Bone marrow (tissue), 2 donors: Measurements from ENCODE around the gene GRM4.

Source experiments
- DNase-seq, 2 donors: peaks; one replicate each; lab custom pipeline; 2025; lab: John Stamatoyannopoulos, UW

The GRM4 gene

GRCh38 chr6:34157851-34158250 is 12.0 kb upstream of the GRM4 start:
- no peak for DNase-seq

GRCh38 chr6:34157236-34157830 is 11.4 kb upstream of the GRM4 start:
- no peak for DNase-seq

- no peak for DNase-seq
Observed at GRCh38 chr6:34155471-34156300, 9.8 kb upstream of the GRM4 start.

DNA sequence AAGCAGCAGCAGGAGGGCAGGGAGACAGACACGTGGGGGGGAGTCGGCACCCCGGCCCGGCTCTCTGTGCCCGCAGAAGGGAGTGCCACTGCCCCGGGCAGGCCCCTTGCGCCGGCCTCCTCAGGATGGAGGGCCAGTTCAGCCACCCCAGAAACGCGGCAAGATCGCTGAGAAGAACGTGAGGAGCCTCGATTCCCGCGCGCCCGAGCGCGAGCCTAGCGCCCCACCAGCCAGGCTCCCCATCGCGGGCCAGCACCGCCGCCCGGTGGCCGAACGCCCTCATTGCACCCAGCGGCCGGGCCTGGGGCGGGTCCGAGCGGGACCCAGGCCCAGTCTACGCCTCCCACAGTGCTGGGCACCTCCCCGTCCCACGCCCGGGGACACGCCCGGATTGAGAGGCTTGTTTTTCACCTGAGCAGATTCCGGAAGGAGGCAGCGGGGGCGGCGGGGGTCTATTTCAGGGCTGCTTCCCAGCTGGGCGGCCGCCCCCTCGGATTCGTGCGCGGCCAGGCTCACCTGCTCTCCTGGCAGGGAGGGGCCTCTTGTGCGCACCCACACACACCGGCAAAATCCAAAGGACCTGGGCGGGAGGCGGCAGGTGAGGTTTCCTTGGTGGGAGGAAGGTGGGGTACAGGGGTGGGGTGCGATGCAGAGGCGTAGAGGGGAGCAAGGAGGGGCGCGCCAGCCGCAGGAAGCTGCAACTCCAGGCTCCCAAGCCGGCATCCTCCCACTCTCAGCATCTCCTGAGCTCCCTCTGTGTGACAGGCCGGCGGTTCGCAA is 9.0 kb upstream of the GRM4 start:
- no peak for DNase-seq

DNA sequence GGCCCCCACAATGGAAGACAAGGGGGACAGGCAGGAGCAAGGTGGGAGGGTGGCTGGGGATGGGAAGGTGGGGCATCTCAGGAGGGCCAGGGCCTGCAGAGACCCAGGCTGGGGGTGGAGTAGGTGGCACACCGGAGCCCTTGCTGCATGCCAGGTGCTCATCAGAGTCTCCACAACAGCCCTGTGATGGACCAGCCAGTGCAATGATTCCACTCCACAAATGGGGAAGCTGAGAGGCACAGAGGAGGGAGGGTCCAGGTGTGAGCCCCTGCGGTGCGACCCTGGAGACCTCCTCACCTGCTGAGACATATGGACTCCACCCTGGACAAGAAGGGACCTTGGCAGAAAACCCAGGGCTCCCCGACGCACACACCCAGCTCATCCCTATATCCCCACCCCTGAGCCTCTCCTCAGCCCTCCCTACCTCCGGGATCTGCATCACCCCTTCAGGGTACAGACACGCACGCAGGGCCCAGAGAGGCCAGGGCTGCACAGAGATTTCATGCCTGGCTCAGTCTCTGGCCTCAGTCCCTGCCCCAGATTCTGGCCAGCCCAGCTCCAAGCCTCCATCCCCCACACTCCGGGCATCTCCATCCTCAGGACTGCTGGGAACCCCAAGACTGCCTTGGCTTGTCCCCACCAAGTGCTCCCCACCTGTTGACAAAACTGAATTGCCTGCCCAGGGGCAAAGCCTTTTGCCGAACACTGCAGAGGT is 7.1 kb upstream of the GRM4 start:
- DNase-seq = no peak

DNA sequence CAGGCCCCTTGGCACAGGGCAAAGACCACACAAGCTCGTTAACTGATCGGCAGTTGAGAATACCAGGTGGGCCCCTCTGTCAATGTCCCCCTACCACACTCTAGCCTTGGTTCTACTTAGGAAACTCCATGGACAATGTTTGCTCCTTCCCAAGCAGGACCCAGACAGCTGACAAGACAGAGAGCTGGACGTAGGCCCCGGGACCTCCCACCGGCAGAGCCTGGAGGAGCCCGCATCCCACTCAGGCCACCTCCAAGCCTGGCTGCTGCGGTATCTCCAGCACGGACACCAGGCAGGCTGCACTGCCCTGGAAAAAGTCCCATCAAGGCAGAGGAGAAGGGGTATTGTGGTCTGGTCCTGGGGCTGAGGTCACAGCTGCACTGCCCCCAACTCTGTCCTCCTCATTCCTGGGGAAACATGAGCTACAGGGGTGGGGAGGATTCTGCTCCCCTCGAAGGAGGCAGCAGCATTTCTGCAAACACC is 6.2 kb upstream of the GRM4 start:
- no peak for DNase-seq

- DNase-seq = no peak
Observed at GRCh38 chr6:34151321-34152041, 5.6 kb upstream of the GRM4 start.

DNA sequence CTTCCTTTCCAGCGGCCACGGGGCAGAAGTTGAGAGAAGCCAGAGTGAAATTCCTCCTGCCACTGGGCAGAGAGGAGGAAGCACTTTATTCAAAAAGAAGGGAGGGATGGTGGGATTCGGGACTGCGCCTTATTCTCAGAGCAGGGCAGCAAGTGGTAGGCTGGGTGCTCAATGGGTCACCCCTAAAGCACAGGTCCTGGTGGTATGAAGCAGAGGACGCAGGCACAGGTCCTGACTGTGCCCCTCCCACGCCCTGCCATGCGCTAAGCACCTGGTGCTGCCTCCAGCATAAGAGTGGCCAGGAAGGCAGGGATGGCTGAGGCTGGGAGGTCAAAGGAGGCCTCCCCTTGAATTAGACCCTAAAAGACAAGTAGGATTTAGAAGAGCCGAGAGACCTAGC is 4.9 kb upstream of the GRM4 start:
- DNase-seq = no peak

GRCh38 chr6:34149831-34150400 is 4.0 kb upstream of the GRM4 start:
- DNase-seq = no peak

DNA sequence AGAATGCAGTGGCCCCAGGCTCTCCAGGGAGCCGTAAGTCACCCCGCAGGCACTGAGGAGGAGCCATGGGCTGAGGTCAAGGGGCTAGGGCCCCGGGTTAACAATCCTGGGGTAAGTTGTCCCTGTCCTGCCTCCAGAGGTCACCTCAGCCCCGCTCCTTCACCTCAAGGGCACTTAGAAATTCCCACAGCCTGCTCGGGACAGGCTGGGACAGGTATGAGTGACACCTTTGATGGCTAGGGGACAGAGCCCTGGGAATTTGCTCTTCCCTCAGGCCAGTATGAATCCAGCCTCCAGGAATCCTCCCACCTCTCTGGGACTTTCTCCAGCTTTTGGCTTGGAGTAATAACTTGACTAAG is 3.5 kb upstream of the GRM4 start:
- no peak for DNase-seq

DNA sequence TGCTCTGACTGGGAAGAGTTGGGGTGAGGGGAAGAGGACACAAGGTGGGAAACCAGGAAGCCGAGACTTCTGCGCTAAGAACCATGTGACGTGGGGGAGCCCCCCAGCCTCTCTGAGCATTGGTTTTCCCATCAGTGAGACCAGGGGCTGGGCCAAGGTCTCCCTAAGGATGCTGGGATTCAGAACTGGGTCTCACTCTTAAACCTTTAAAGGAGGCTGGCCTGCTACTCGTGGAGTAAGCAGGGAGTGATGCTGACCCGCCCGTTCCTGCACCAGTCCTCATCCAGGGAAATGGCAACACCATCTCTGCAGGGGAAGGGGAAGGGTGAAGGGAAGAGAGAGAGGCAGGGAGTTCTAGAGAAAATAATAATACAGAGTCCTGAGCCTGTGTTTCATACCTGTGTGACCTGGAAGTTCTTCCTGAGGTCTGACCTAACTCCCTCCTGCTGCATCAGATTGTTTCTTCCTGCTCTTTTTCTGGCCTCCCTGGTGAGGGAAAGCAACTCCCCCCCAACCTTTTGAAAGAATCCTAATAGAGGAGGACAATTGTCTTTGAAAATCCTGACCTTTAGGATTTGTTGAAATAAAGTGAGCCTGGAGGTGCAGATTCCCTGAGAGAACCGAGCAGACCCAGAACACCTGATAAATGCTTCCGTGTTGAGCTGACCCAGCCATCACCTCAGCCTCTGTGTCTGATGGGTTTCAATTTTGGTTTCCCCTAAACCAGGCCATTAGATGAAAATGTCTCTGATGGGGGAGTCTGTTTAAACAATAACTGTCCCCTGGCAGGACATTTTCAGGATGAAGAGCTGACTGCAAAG is 3.0 kb upstream of the GRM4 start:
- DNase-seq = no peak

DNA sequence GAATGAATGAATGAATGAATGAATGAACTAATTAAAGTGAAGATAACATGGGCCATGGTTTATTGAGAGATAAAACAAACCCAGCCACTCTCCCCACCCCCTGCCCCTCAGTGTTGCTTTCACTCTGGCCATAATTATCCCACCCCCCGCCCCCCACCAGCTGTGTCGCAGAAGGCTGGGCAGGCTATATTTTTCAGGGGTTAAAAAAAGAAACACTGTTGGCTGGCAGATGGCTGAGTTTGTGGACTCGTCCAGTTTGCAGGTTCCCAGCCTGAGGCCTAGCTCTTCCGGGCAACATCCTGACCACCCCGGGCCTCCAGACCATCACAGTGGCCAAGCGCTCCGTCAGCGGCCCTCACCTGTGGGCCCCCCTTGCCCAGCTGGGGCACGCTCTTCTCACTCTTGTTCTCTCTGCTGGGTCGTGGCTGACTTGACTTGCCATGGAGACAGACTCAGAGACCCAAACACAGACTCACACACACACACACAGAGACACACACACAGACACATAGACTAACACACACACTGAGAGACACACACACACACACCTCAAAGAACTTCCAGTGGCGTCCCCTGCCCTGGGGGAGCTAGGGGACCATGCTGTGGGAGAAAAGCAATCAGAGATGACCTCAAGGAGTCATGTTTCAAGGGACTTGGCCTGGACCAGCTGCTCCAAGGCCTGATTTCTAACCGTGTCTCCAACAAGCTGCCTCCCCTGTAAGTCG is 2.2 kb upstream of the GRM4 start:
- DNase-seq = no peak

GRCh38 chr6:34146801-34147592 is 1.1 kb upstream of the GRM4 start:
- no peak for DNase-seq

DNA sequence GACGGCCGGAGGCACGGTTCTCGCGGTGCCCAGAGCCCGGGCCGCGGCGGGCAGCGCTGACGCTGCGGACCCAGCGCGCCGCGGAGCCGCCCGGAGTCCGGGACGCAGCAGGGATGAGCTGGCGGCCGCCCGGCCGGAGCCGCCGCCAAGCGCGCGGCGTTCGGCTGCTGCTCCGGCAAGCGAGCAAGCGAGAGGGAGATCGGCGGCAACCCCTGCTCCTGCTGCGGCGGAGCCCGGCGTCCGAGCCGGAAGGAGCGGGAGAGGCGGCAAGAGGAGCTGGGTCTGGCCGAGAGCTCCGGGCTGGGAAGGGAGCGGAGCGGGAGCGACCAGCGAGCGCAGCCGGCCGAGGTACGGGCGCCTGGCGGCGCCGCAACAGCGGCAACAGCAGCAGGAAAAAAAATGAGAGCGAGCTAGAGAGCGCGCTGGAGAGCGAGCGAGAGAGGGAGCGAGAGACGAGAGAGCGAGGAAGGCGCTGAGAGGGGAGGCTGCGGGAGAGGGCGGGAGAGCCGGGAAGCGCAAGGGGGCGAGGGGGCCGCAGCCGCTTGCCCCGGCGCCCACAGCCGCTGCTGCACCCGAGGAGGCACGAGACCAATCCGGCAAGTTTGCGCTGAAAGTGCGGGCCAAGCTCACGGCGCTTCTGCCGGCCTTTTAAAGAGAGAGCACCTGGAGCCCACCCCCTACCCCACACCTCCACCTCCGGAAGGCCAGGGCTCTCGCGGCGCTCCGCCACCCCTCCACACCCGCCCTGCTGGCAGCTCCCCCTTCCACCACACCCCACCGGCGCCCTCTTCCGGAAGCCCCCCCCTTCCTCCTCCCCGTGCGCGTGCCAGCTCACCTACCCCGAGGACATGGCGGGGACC is 496 bp downstream of the GRM4 start:
- DNase-seq = no peak

DNA sequence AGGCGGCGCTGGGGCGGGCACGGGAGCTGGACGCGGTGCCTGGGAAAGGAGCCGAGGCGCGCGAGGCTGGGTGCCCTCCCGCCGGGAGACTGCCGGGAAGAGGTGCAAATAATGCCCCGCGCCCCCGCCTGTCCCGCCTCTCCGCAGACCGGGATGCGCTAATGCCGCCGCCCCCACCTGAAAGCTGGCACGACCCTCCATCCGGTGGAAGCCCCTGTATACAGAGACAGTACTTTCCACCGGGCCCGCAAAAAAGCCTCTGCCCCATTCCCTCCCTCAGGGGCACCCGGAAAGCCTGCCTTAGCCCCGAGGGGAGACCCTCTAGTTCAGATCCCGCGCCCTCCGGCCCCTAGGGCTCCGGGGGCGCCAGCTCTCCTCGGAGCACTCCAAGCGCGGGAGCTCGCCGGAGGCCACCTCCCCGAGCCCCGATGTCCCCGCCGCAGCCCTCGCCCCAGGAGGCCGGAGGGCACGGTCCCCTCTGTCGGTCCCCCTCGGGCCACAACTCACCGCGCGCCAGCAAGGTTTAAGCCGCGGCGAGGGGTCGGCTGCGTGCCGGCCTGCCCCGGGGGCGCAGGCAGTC is 1.2 kb downstream of the GRM4 start:
- DNase-seq = no peak

DNA sequence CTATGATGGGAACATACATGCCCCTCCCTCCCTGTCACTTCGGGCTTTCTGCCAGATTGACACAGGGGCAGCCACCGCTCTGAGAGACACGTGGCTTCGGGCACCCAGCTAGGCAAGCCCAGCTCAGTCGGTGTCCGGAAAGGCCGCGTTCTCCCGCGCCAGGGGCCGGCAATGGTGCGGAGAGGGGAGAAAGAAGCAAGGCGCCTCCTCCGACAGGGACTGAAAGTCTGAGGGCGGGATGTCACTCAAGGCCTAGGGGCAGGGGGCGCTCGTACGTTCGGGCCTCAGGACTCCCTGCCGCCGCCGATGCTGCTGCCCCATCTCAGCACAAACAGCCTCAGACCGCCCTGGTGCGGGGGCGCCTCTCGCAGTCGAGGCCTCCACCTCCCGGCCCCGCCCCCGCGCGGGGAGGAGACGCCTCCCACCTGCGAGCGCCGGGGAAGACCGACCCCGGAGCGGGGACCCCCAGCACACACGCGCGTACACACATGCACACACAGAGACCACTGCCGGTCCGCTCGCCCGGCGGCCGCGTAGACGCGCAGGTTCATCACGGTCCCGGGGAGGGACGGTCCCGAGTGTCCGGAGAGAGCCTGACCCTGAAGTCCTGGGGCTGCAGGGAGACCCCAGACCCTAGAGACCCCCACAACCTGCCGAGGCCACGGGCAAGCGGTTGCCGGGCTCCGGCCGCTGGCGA is 1.9 kb downstream of the GRM4 start:
- DNase-seq = peak in 1 of 2 donors; percentile 45
